Subcutaneous adipose tissue (tissue), 4 donors: ENCODE measurements around the gene SHROOM4. TPM values are rescaled to one million over a fixed set of nuclear protein-coding genes. Genes with fewer than 3 reads are reported as not detected.

ENCODE experiments used
- total RNA-seq, 4 donors: library from RNA; depleted of rRNA; stranded (reverse); fragments of >200 nt; gene quantifications; one replicate each; pipeline ENCODE4 v1.1.0, GENCODE V29; 2016
- TF ChIP-seq, protein P1 (sequence below): fragments of 450-650 bp; IDR thresholded peaks from one replicate; pipeline ENCODE4 v1.5.1; 2016; ENCODE audit warnings: low read depth, mild to moderate bottlenecking, control low read depth, antibody characterized with exemption, moderate library complexity

SHROOM4 gene
- total RNA-seq, 4 donors from 2014 or later = 9.7 to 32.8 (median 15.3) TPM

GRCh38 chrX:50842221-50842620 is 28.2 kb upstream of the SHROOM4 start:
- TF ChIP-seq, protein P1, sequence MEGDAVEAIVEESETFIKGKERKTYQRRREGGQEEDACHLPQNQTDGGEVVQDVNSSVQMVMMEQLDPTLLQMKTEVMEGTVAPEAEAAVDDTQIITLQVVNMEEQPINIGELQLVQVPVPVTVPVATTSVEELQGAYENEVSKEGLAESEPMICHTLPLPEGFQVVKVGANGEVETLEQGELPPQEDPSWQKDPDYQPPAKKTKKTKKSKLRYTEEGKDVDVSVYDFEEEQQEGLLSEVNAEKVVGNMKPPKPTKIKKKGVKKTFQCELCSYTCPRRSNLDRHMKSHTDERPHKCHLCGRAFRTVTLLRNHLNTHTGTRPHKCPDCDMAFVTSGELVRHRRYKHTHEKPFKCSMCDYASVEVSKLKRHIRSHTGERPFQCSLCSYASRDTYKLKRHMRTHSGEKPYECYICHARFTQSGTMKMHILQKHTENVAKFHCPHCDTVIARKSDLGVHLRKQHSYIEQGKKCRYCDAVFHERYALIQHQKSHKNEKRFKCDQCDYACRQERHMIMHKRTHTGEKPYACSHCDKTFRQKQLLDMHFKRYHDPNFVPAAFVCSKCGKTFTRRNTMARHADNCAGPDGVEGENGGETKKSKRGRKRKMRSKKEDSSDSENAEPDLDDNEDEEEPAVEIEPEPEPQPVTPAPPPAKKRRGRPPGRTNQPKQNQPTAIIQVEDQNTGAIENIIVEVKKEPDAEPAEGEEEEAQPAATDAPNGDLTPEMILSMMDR = no peak

DNA sequence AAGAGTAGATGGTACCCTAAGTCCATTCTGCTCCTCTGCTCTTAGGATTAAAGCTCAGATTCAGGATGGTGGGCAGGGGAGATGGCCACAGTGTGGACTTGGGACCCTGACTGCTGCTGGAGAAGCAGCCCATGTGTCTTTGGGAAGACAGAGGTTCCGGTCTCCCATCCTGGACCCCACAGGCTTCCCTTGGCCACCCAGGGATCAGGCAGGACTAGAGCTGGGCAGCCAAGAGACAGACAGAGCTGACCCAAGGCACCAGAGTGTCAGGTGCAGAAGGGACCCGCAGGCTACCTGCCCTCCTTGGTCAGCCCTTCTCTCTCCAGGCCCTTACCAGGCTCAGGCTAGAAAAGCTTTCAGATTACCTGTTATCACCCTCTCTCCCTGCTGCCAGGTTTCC is 25.7 kb upstream of the SHROOM4 start:
- TF ChIP-seq, protein P1 = no peak

GRCh38 chrX:50838820-50839600 is 25.0 kb upstream of the SHROOM4 start:
- TF ChIP-seq, protein P1 = no peak

GRCh38 chrX:50827996-50828395 is 14.0 kb upstream of the SHROOM4 start:
- TF ChIP-seq, protein P1 = no peak

GRCh38 chrX:50825825-50826224 is 11.8 kb upstream of the SHROOM4 start:
- TF ChIP-seq, protein P1 = no peak

- TF ChIP-seq, protein P1 = no peak
Observed at GRCh38 chrX:50818986-50819385, 5.0 kb upstream of the SHROOM4 start.

- TF ChIP-seq, protein P1 = no peak
Observed at GRCh38 chrX:50815120-50815519, 1.1 kb upstream of the SHROOM4 start.
